GM18870 (cell line): ENCODE measurements around the gene HECW1.
"Not testable (repeated sequence)": the region's sequence is repeated elsewhere in the genome, so short reads cannot be mapped to it uniquely, and the experiment has no call there.

Experiments
- ATAC-seq: cut with Tn5 transposase; IDR thresholded peaks from one replicate; pipeline ENCODE4 v1.9.1; 2021; ENCODE audit warnings: moderate library complexity; ENCODE audit not compliant: unreplicated experiment

The HECW1 gene

DNA sequence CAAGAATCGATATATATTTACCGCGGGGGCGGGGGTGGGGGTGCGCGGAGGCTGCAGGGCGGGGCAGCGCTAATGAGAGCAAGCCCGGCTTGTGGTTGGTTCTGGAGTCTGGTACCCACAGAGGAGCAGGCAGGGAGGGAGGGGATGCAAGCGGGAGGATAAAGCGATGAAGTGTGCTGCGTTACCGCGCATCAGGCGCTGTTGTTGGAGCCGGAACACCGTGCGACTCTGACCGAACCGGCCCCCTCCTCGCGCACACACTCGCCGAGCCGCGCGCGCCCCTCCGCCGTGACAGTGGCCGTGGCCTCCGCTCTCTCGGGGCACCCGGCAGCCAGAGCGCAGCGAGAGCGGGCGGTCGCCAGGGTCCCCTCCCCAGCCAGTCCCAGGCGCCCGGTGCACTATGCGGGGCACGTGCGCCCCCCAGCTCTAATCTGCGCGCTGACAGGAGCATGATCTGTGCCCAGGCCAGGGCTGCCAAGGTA lies at the start of gene HECW1:
TSS of gene HECW1 (plus strand) at position 189 of the 482 bp plus-strand sequence. CDS start 131,259 bp downstream, outside the sequence.
- no peak for ATAC-seq

DNA sequence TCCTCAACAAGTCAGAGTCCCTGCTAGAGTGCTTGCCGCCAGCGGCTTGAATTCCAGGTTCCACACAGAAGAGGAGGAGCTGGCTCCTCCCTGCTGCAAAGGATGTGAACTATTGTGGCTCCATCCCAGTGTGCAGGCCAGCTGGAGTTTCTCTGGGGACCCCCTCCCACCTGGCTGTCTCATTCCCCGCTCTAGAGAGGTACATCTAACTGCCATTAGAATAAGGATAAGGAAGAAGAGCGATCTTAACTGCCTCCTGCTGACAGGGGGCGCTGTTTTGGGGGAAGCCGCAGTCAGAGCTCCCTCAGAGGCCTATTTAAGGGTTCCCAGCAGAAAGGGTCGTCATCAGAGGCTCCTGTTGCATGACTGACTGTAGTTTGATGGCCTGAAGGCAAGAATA lies 40.8 kb upstream of the HECW1 start:
- ATAC-seq: no peak

DNA sequence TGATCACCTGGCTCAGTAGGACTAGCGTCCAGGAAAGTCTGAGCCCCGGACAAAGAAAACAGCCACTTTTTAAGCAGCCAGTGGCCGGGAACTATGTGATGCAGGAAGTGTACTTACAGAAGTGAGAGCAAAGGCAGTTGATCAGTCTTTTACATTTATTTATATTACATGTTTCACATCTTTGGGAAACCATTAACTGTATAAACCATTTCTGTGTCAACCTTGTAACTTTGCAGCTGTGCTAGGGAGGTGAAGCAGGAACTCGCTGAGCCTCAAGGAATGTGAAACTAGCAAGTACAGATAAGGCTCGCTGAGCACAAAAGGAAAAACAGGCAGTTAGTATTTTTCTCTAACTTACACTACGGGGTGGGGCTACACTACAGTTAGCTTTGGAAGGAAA lies 39.9 kb upstream of the HECW1 start:
- ATAC-seq: peak; percentile 56

DNA sequence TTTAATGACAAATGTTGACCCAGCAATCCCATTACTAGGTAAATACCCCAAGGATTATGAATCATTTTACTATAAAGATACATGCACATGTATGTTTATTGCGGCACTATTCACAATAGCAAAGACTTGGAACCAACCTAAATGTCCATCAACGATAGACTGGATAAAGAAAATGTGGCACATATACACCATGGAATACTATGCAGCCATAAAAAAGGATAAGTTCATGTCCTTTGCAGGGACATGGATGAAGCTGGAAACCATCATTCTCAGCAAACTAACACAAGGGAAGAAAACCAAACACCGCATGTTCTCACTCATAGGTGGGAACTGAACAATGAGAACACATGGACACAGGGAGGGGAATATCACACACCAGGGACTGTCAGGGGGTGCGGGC lies 38.6 kb upstream of the HECW1 start:
- ATAC-seq: not testable (repeated sequence)

DNA sequence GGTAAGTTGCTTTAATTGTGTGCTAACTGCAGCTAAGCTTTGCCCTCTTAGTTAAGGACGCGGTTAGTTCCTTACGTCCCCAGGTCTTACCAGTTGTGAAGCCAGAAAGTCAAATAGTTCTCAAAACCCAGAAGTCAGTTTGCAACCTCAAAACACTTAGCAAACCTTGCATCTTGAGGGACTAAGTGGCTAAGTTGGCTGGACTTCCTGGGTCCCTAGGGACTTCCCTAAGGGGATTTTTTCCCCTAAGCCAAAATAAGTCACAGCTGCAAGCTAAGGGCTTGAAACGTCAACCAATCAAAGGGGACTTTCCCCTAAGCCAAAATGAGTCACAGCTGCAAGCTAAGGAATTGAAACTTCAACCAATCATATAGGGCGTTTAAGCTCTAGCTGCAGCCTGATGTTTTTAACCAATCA lies 36.2 kb upstream of the HECW1 start:
- ATAC-seq: no peak

DNA sequence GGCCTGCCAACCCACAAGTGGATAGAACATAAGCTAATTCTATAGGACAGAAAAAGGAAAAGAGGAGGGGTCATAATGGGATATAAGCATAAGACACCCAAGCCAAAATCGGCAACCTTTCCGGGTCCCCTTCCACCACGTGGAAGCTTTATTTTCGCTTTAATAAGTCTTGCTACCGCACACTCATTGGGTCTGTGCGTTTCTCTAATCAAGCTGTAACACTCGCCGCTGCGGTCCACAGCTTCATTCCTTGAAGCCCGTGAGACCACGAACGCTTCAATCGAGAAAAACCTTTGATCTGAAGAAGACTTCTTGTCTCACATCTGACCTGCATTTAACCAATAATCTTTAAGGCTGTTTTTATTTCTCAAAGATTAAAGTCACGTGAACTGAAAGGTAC lies 35.8 kb upstream of the HECW1 start:
- ATAC-seq: no peak

DNA sequence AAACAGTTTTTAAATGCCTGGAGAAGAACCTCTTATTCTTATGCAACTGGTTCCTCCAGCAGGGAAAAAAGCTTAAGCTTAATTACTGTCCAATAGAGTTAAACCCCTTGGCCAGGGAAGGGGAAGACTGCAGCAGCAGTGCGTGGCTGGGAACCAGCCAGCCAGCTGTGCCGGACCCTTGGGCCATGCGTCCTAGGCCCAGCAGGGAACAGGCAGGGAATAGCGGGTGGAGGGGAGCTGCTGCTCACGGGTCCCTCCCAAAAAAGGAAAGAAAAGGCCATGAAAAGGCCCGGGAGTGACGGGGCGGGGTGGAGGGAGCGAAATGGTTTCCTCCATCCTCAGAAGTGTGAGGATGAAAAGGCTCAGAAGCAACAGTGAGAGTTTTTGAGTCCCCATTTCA lies 35.2 kb upstream of the HECW1 start:
- ATAC-seq: no peak

DNA sequence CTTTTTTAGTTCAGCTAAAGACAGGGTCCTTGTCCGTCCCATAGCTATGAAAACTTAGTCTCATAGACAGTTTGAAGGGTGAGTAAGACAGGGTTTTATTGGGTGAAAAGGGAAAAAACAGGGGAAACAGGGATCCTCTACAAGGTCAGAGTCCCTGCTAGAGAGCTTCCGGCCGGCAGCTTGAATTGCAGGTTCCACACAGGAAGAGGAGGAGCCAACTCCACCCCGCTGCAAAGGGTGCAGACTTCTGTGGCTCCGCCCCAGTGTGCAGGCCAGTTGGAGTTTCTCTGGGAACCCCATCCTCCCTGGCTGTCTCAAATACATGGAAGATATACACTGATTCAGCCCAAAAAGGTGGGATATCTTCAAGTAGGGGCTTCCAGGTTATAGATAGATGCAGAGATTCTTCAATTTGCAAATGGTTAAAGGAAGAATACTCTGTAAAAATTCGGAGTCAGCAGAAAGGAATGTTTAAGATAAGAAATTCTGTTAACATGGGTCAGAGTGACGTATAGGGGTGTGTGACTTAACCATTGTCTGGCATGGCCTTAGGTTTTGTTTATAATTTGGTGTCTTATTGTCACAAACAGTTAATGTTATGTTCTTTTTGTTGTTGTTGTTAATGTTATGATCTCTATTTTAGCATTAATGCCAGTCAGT lies 34.6 kb upstream of the HECW1 start:
- no peak for ATAC-seq

DNA sequence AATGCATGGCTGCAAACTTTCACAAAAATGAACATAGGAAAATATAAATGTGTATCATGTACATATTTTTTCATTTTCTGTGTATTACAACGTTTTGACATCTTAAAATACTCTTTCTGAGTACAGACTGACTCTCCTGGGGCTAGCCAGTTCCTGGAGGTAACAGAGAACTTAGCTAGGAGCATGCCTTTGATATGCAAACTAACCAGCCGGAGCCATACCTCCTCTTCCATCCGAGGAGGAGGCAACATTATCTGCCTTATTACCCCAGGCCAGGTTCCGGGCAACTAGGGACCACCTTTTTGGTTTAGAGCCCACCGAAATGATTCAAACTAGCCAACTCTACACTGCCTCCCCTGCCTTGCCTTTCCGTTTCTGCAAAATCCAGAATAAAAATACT lies 33.7 kb upstream of the HECW1 start:
- ATAC-seq: no peak

DNA sequence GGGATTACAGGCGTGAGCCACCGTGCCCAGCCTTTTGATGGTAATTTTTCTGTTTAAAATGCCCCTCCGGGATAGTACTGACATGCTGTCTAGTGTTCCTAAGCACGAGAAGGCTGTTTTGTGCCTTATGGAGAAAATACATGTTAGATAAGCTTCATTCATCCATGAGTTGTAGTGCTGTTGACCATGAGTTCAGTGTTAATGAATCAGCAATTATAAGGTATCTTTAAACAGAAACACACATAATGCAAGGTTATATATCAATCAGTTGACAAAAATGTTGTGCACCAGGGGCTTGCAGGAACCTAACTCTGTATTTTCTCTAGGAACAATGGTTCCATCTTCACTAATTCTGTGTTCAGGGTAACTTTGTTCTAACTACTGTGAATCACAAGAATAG lies 30.8 kb upstream of the HECW1 start:
- no peak for ATAC-seq

DNA sequence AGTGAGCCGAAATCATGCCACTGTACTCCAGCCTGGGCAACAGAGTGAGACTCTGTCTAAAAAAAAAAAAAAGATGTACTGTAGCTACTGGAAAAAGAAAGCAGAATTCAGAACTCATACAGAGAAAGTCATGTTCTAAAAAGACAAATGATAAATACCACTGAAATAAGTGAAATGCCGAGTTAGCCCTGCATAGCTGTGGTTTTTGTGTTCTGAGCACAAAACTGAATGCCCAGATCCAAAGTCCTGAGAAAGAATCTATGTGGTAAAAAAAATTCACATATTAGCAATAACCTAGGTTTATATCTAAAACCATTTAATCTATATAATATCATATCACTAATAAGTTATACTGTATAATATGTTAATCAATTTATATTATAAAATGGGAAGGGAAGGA lies 29.3 kb upstream of the HECW1 start:
- ATAC-seq: no peak

DNA sequence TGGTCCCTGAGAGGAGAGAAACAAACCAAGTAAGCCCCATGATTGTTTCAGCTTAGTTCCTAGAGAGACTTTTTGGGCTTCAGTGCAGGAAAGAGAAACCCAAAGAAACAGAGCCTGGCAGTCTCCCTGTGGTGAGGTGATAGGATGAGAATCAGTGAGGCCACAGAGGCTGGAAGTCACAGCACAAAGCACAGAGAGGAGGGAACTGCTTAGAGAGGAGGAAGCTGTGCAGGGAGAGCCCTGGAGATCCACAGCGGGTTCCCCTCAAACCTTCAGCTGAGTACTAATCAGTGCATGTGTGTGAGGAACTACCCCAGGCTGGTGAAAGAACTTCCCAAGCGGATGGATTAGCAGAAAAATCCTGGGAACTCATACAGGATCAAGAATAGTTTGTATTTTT lies 27.4 kb upstream of the HECW1 start:
- no peak for ATAC-seq

DNA sequence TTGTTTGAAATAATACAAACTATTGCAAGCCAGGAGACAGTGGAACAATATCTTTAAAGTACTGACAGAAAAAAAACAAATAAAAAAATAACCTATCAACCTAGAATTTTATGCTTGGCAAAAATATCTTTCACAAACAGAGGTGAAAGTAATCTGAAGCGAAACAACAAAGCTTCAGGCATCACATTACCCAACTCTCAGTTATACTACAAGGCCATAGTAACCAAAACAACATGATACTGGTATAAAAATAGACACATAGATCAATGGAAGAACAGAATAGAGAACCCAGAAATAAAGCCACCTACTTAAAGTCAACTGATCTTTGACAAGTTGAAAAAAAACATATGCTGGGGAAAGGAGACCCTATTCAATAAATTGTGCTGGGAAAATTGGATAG lies 26.5 kb upstream of the HECW1 start:
- ATAC-seq: no peak

DNA sequence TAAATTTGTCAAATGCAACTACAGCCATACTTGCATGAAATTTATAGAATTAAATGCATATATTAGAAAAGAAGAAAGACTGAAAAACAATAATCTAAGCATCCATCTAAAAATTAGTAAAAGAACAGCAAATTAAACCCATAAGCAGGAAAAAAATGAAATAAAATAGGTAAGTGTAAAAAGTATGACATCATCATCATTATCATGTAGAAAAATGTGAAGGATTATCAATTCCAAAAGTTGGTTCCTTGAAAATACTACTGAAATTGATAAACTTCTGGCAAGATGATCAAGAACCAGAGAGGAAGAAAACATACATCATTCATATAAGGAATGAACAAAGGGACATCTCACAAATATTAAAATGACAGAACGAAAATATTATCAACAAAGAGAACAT lies 19.6 kb upstream of the HECW1 start:
- ATAC-seq: no peak

DNA sequence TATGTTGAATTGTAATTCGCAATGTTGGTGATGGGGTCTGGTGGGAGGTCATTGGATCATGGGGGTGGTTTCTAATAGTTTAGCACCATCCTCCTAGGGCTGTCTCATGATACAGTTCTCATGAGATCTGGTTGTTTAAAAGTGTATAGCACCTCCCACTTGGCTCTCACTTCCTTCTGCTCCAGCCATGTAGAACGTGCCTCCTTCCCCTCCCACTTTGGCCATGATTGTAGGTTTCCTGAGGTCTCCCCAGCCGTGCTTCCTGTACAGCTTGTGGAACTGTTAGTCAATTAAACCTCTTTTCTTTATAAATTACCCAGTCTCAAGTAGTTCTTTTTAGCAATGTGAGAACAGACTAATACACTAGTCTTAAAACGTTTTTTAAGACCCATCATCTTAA lies 15.6 kb upstream of the HECW1 start:
- no peak for ATAC-seq

DNA sequence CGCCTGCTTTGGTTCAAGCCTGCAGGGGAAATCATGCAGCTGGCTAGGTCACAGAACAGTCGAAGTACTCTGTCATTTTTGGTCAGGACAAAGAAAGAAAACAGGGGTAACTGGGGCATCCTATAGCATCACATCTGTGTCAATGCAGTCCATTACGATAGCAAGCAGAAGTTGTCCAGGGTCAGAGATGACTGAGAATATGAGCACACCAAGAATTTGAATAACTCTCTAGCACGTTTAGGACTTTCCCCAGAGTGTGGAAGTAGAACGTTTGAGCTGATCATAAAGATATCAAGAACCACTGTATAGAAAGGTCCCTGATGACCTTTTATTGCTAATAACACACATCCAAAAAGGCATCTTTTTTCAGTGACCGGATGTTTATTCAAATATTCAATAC lies 12.7 kb upstream of the HECW1 start:
- ATAC-seq: no peak

DNA sequence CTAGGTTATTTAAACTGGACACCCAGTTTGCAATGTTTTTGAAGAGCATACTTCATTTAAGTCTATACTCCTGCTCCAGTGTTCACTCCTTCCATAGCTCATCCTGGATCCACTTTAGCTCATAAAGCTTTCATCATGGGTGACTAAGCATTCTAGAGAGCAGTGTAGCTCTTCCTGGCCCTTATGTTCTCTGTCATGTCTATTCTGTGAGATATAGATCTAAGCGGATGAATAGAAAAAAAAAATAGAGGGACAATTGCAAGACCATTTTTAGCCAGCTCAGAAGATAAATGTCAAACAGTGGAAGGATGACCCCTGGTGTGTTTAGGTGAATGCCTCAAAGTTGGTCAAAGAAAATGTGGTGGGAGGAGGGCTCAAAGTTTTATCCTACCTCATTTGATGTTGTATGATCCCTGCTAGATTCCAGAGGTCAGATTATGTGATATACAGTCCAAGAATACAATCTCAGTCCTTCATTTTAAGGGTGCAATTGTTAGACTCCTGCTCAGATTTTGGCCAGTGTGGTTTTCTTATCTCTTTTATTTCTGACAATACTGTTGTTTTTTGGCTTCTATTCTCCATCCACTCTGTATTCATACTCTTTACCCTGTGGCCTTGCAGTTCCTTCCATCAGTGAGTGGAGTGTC lies 7.5 kb upstream of the HECW1 start:
- ATAC-seq: no peak

DNA sequence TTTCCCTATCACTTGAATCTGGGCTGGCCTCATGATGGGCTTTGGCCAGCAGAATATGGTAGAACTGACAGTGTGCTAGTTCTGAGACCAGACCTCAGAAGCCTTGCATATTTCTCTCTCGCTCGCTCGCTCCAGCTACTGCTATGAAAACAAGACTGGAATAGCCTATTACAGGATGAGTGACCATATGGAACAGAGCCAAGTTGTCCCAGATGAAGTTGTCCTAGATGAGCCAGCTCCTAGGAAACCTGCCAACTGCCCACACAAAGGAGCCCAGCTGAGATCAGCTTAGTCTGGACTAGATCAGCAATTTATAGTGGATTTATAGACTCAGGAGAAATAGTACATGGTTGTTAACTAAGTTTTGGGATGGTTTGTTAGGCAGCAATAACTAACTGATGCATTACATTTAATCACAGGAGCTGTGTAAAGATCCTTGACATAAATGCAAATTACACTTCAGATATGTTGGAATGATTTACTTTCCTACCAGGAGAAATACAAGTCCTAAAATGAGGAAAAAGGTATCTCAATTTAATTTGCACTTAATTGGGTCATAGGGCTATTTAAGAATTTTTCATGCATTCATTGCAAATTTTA lies 6.8 kb upstream of the HECW1 start:
- no peak for ATAC-seq

DNA sequence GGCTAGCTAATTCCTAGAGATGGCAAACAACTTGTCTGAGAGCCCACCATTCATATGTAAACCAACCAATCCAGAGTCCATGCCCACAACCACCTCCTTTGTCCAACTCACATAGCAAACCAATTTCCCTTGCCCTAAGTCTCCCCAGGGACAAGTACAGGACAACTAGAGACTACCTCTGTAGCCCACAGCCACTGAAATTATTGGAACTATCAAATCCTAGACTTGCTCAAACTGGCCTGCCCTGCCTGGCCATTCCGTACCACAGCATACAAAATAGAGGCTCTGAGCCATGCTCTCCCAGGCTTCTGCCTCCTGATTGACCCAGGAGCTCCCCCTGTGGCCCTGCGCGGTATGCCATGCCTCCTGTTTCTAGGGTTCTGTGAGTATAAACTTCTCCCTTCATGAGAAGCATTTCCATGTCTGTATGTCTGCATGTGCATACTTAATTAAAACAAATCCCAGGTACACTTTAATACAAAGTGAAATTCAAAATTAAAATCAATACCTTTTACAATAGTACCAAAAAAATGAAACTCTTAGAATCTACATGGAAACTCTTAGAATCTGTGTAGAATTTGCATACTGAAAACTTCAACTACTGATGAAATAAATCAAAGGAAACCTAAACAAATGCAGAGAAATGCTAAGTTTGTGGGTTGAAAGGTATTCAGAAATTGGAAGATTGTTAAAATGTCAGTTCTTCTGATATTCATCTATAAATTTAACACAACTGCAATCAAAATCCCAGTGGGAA lies 4.0 kb upstream of the HECW1 start:
- peak; percentile 92 for ATAC-seq

DNA sequence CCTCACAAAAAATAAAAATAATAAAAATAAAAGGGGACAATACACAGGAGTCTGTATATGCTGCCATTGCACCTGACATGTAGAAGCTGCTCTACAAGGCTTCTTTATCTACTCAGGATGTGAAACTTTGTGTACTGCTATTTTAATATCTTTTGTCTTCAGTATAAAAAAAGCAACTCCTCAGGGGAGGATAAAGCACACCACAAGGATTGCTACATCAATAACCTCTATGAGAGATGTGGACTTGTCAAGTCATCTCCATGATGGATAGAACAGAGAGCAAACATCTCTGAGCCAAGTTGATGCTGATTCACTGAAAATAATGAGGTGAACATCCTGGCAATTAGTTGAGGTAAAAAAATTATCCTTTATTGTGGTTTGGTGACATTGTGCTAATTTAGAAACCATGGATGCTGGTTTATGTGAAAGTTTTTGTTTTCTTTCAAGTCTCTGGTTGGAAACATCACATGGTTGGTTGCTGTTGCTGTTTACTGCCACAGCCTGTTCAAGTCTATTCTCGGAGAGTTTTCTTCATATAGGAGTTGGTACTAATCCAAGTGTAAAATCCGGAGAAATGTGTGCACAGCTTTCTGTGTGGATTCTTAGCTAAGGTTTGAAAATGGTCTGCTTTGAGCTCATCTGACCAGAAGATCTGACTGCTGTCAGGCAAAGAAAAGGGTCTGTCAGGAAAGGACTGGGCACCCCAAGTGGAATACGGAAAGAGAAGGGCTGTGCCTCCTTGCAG lies 1.5 kb upstream of the HECW1 start:
- ATAC-seq: no peak
